ENCODE data around the gene ADAMTSL5.

The ADAMTSL5 gene

DNA sequence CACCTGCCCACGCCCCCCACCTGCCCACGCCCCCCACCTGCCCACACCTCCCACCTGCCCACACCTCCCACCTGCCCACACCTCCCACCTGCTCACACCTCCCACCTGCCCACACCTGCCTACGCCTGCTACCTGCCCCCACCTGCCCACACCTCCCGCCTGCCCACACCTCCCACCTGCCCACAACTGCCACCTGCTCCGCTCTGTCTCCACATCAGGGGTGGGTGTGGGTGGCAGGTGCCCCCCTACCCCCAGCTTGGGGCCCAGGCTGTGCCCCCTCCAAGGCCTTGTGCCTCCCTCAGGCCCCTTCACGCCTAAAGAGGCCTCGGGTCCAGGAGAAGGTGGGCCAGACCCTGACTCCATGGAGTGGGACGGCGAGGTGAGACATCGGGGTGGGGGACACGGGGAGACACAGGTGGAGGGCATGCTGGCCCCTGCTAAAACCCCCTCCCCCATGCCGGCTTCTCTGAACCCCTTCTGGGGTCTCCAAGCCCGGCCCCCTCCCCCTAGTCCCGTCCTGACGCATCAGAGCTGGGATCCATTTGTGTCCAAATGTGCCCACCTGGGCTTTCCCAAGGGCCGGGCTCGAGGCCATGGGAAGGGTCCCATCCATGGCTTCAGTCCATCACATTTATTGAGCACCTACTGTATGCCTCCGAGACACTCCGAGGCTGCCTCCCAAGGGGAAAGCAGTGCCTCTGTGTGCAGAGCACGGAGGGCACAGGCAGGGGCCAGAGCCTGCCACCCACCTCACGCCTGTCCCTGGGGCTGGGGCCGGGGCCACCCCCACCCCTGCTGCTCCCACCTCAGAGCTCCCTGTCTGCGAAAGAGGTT lies 16.0 kb upstream of the ADAMTSL5 start:
- 87% methylated on average over 21 of the region's 23 CpGs for WGBS
- Histone ChIP-seq H3K9me3 (ENCODE audit: insufficient read depth, low read depth, low read length) (no peaks in the 10 kb centered on the region), H3K4me3 (ENCODE audit: low read length) (no peak overlapping the region), H3K36me3 (ENCODE audit: insufficient read depth, low read length) (no peaks in the 10 kb centered on the region), H3K27ac (ENCODE audit: low read depth, low read length) (no peak overlapping the region), H3K9ac (ENCODE audit: low read depth, low read length) (no peak overlapping the region), H3K4me1 (ENCODE audit: insufficient read depth, low read length) (no peaks in the 10 kb centered on the region), H3K27me3 (ENCODE audit: insufficient read depth, low read length) (peaks cover 23% of the 10 kb centered on the region)

GRCh38 chr19:1527650-1528309 lies 15.0 kb upstream of the ADAMTSL5 start:
- WGBS: 81% methylated on average over 27 of the region's 27 CpGs
- H3K9me3 ChIP-seq (ENCODE audit: insufficient read depth, low read depth, low read length): no peaks in the 10 kb centered on the region
- peaks cover 33% of the 10 kb centered on the region for H3K27me3 ChIP-seq (ENCODE audit: insufficient read depth, low read length)
- H3K4me1 ChIP-seq (ENCODE audit: insufficient read depth, low read length): no peaks in the 10 kb centered on the region
- H3K27ac ChIP-seq (ENCODE audit: low read depth, low read length): no peak overlapping the region
- no peaks in the 10 kb centered on the region for H3K36me3 ChIP-seq (ENCODE audit: insufficient read depth, low read length)
- H3K4me3 ChIP-seq (ENCODE audit: low read length): no peak overlapping the region
- H3K9ac ChIP-seq (ENCODE audit: low read depth, low read length): no peak overlapping the region

DNA sequence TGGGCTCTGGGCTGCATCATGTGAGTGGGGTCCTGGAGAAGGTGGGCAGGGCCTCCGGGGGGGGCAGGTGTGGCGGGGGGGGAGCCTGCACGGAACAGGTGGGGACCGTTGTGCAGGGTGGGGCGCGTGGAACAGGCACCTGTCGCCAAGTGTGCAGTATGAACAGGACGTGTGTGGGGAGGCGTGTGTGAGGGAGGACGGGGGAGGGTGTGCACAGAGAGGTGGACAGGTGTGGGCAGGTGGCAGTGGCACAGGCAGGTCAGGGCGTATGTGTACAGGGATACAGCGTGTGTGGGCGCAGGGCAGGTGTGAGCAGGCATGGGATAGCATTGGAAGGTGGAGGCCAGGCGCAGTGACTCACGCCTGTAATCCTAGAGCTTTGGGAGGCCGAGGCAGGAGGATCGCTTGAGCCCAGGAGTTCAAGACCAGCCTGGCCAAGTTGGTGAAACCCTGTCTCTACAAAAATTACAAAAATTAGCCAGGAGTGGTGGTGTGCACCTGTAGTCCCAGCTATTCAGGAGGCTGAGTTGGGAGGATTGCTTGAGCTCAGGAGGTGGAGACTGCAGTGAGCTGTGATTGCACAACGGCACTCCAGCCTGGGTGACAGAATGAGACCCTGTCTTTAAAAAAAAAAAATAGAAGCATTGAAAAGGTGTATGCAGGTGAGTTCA lies 14.3 kb upstream of the ADAMTSL5 start:
- peaks cover 37% of the 10 kb centered on the region for H3K27me3 ChIP-seq (ENCODE audit: insufficient read depth, low read length)
- no peak overlapping the region for H3K4me3 ChIP-seq (ENCODE audit: low read length)
- 86% methylated on average over 18 of the region's 18 CpGs for WGBS
- H3K27ac ChIP-seq (ENCODE audit: low read depth, low read length): no peak overlapping the region
- H3K9ac ChIP-seq (ENCODE audit: low read depth, low read length): no peak overlapping the region
- H3K36me3 ChIP-seq (ENCODE audit: insufficient read depth, low read length): no peaks in the 10 kb centered on the region
- no peaks in the 10 kb centered on the region for H3K4me1 ChIP-seq (ENCODE audit: insufficient read depth, low read length)
- no peaks in the 10 kb centered on the region for H3K9me3 ChIP-seq (ENCODE audit: insufficient read depth, low read depth, low read length)

DNA sequence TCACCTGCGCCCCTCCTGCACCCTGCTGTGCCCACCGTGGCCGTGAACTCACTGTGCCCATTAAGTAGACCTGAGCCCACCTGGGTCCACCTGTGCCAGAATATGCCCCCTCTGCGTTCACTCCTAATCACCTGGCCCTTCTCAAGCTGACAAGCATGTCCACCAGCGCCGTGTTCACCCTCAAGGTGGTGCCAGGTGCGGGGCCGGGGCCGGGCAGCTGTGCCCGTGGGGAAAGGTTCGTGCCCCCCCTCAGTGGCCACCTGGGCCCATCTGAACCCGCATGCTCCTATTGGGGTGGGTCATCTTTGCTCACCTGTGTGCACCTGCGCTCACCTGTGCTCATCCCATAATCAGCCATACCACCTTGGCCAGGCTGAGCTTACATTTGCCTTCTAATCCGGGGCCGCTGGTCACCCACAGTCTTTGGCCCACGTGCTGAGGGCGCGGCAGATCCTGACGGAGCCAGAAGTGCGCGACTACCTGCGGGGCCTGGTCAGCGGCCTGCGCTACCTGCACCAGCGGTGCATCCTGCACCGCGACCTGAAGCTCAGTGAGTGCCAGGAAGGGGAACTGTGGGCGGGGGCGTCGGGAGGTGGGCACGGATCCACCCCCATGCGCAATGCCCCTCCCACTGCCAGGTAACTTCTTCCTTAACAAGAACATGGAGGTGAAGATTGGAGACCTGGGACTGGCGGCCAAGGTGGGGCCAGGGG lies 13.4 kb upstream of the ADAMTSL5 start:
- no peaks in the 10 kb centered on the region for H3K36me3 ChIP-seq (ENCODE audit: insufficient read depth, low read length)
- H3K4me1 ChIP-seq (ENCODE audit: insufficient read depth, low read length): no peaks in the 10 kb centered on the region
- H3K27me3 ChIP-seq (ENCODE audit: insufficient read depth, low read length): peaks cover 43% of the 10 kb centered on the region
- H3K9ac ChIP-seq (ENCODE audit: low read depth, low read length): no peak overlapping the region
- 83% methylated on average over 33 of the region's 33 CpGs for WGBS
- no peak overlapping the region for H3K27ac ChIP-seq (ENCODE audit: low read depth, low read length)
- no peak overlapping the region for H3K4me3 ChIP-seq (ENCODE audit: low read length)
- no peaks in the 10 kb centered on the region for H3K9me3 ChIP-seq (ENCODE audit: insufficient read depth, low read depth, low read length)

DNA sequence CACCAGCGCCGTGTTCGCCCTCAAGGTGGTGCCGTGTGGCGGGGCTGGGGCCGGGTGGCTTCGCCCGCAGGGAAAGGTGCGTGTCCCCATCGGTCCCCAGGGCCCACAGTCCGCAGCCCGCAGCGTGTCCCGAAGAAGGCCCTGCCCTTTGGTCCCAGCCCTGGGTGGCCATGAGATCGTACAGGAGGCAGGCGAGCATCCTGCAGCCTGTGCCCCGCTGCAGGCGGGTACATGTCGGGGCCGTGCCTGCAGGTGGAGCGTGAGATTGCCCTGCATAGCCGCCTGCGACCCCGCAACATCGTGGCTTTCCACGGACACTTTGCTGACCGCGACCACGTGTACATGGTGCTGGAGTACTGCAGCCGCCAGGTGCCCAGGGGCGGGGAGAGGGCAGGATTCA lies 12.5 kb upstream of the ADAMTSL5 start:
- no peak overlapping the region for H3K4me3 ChIP-seq (ENCODE audit: low read length)
- H3K9ac ChIP-seq (ENCODE audit: low read depth, low read length): no peak overlapping the region
- peaks cover 43% of the 10 kb centered on the region for H3K27me3 ChIP-seq (ENCODE audit: insufficient read depth, low read length)
- no peak overlapping the region for H3K27ac ChIP-seq (ENCODE audit: low read depth, low read length)
- no peaks in the 10 kb centered on the region for H3K9me3 ChIP-seq (ENCODE audit: insufficient read depth, low read depth, low read length)
- no peaks in the 10 kb centered on the region for H3K36me3 ChIP-seq (ENCODE audit: insufficient read depth, low read length)
- 71% methylated on average over 31 of the region's 31 CpGs for WGBS
- no peaks in the 10 kb centered on the region for H3K4me1 ChIP-seq (ENCODE audit: insufficient read depth, low read length)

- Histone ChIP-seq H3K4me3 (ENCODE audit: low read length) (no peak overlapping the region), H3K4me1 (ENCODE audit: insufficient read depth, low read length) (no peaks in the 10 kb centered on the region), H3K9me3 (ENCODE audit: insufficient read depth, low read depth, low read length) (no peaks in the 10 kb centered on the region), H3K27me3 (ENCODE audit: insufficient read depth, low read length) (peaks cover 43% of the 10 kb centered on the region), H3K36me3 (ENCODE audit: insufficient read depth, low read length) (no peaks in the 10 kb centered on the region), H3K27ac (ENCODE audit: low read depth, low read length) (no peak overlapping the region), H3K9ac (ENCODE audit: low read depth, low read length) (no peak overlapping the region)
- 79% methylated on average over 17 of the region's 17 CpGs for WGBS
These were observed 12.1 kb upstream of the ADAMTSL5 start for GRCh38 chr19:1524972-1525325.

- Histone ChIP-seq H3K9ac (ENCODE audit: low read depth, low read length) (peak overlapping the region; percentile 60; the same call in 1 of the 2 replicates), H3K4me3 (ENCODE audit: low read length) (peak overlapping the region; percentile 47)
- 21% methylated on average over 49 of the region's 49 CpGs for WGBS
These were observed 11.6 kb upstream of the ADAMTSL5 start for GRCh38 chr19:1524287-1524971.

GRCh38 chr19:1523412-1524286 lies 10.8 kb upstream of the ADAMTSL5 start, which contains the start of gene PLK5:
PLK5 (plus strand) TSS chr19:1524077; CDS start chr19:1526997, 2,920 bp downstream.
- no peaks in the 10 kb centered on the region for H3K36me3 ChIP-seq (ENCODE audit: insufficient read depth, low read length)
- no peak within 1 kb of the TSS for H3K27ac ChIP-seq (ENCODE audit: low read depth, low read length)
- WGBS: 9% methylated on average over 92 of the region's 92 CpGs
- H3K9ac ChIP-seq (ENCODE audit: low read depth, low read length): peak within 1 kb of the TSS; percentile 60; the same call in 1 of the 2 replicates
- no peaks in the 10 kb centered on the region for H3K9me3 ChIP-seq (ENCODE audit: insufficient read depth, low read depth, low read length)
- H3K4me3 ChIP-seq (ENCODE audit: low read length): peak within 1 kb of the TSS; percentile 47
- H3K4me1 ChIP-seq (ENCODE audit: insufficient read depth, low read length): no peaks in the 10 kb centered on the region
- H3K27me3 ChIP-seq (ENCODE audit: insufficient read depth, low read length): peaks cover 43% of the 10 kb centered on the region

More at GRCh38 chr19:1524287-1524971, 11.6 kb upstream of the ADAMTSL5 start:
- H3K9me3 ChIP-seq (ENCODE audit: insufficient read depth, low read depth, low read length): no peaks in the 10 kb centered on the region
- no peaks in the 10 kb centered on the region for H3K4me1 ChIP-seq (ENCODE audit: insufficient read depth, low read length)
- H3K27ac ChIP-seq (ENCODE audit: low read depth, low read length): no peak overlapping the region
- H3K36me3 ChIP-seq (ENCODE audit: insufficient read depth, low read length): no peaks in the 10 kb centered on the region
- H3K27me3 ChIP-seq (ENCODE audit: insufficient read depth, low read length): peaks cover 43% of the 10 kb centered on the region

- H3K27me3 ChIP-seq (ENCODE audit: insufficient read depth, low read length): peaks cover 43% of the 10 kb centered on the region
- H3K9ac ChIP-seq (ENCODE audit: low read depth, low read length): no peak overlapping the region
- H3K27ac ChIP-seq (ENCODE audit: low read depth, low read length): no peak overlapping the region
- WGBS: 81% methylated on average over 18 of the region's 18 CpGs
- H3K36me3 ChIP-seq (ENCODE audit: insufficient read depth, low read length): no peaks in the 10 kb centered on the region
- no peaks in the 10 kb centered on the region for H3K9me3 ChIP-seq (ENCODE audit: insufficient read depth, low read depth, low read length)
- H3K4me1 ChIP-seq (ENCODE audit: insufficient read depth, low read length): no peaks in the 10 kb centered on the region
- H3K4me3 ChIP-seq (ENCODE audit: low read length): no peak overlapping the region
These were observed 10.0 kb upstream of the ADAMTSL5 start for GRCh38 chr19:1522838-1523237.

GRCh38 chr19:1522061-1522460 lies 9.2 kb upstream of the ADAMTSL5 start:
- no peaks in the 10 kb centered on the region for H3K9me3 ChIP-seq (ENCODE audit: insufficient read depth, low read depth, low read length)
- H3K27ac ChIP-seq (ENCODE audit: low read depth, low read length): no peak overlapping the region
- H3K4me1 ChIP-seq (ENCODE audit: insufficient read depth, low read length): no peaks in the 10 kb centered on the region
- H3K4me3 ChIP-seq (ENCODE audit: low read length): no peak overlapping the region
- H3K27me3 ChIP-seq (ENCODE audit: insufficient read depth, low read length): peaks cover 43% of the 10 kb centered on the region
- WGBS: 83% methylated on average over 9 of the region's 10 CpGs
- no peak overlapping the region for H3K9ac ChIP-seq (ENCODE audit: low read depth, low read length)
- no peaks in the 10 kb centered on the region for H3K36me3 ChIP-seq (ENCODE audit: insufficient read depth, low read length)

Measured in HUES64 (cell line).